Endothelial cell of umbilical vein (primary cell): ENCODE results near the gene L3MBTL3. TPM values are rescaled to one million over a fixed set of nuclear protein-coding genes. Genes with fewer than 3 reads are reported as not detected.
A peak's percentile ranks its signal among the peaks of the same experiment; 100 is the strongest.

ENCODE experiments used
- Bru-seq: library from RNA; stranded (reverse); fragments of 400-500 nt; gene quantifications from one replicate; lab custom pipeline; 2021; lab: Mats Ljungman, UMichigan
- BruChase-seq, 2 experiments: library from RNA; stranded (reverse); fragments of 400-500 nt; gene quantifications; one replicate each; lab custom pipeline; 2021; lab: Mats Ljungman, UMichigan
- BruUV-seq: library from RNA; stranded (reverse); fragments of 400-500 nt; replicated peaks from 2 replicates; lab custom pipeline; 2021; lab: Mats Ljungman, UMichigan
- CTCF ChIA-PET: fragments of 300-600, 350-600 bp; sonication (Branson Sonifier 250); formaldehyde crosslinking; loops from one replicate; lab custom pipeline; 2021; ENCODE audit warnings: antibody characterized with exemption, inconsistent platforms; lab: Charles Lee
- POLR2A ChIA-PET: fragments of 300-600, 350-600 bp; sonication (Branson Sonifier 250); formaldehyde crosslinking; loops from one replicate; lab custom pipeline; 2021; ENCODE audit warnings: antibody characterized with exemption, inconsistent platforms; lab: Charles Lee
- DNase-seq: peaks from one replicate; pipeline ENCODE4 v3.0.0-alpha.2; 2011; ENCODE audit warnings: low read depth, low spot score
- FAIRE-seq: peaks from 2 replicates; lab custom pipeline; 2011; peaks lifted over from hg19 to GRCh38; lab: Jason Lieb, UNC
- H2AFZ ChIP-seq: 2 replicates; pipeline ENCODE4 v1.6.0; 2012; ENCODE audit warnings: low read depth, low read length, control low read depth, inconsistent platforms
- H3K27ac ChIP-seq: 2 replicates; pipeline ENCODE4 v1.5.1; 2011; ENCODE audit warnings: low read depth, mild to moderate bottlenecking, control low read depth, low read length, moderate library complexity; ENCODE audit not compliant: insufficient read depth
- H3K27me3 ChIP-seq, 2 experiments: 2 replicates each; pipeline versions ENCODE4 v1.6.0 to v1.6.1; 2011; ENCODE audit warnings: low read length in 2 of 2, mixed read lengths in 1 of 2; ENCODE audit not compliant: control insufficient read depth in 2 of 2, insufficient read depth in 2 of 2
- H3K36me3 ChIP-seq, 2 experiments: 2 replicates in 1 of 2; 3 replicates in 1 of 2; pipeline ENCODE4 v1.5.1; 2011; ENCODE audit warnings: low read length in 2 of 2, mild to moderate bottlenecking in 1 of 2, moderate library complexity in 1 of 2; ENCODE audit not compliant: control insufficient read depth in 2 of 2, insufficient read depth in 2 of 2; ENCODE audit errors: extremely low read depth in 1 of 2
- H3K4me1 ChIP-seq: 3 replicates; pipeline ENCODE4 v1.5.1; 2011; ENCODE audit warnings: mild to moderate bottlenecking, low read length; ENCODE audit not compliant: control insufficient read depth, insufficient read depth; ENCODE audit errors: extremely low read depth
- H3K4me2 ChIP-seq: 2 replicates; pipeline ENCODE4 v1.6.1; 2011; ENCODE audit warnings: low read length, control low read depth, mixed read lengths; ENCODE audit not compliant: insufficient read depth
- H3K4me3 ChIP-seq, 3 experiments: fragments of 200-600 bp in 1 of 3; sonication (generic), shearing (Covaris generic) in 1 of 3; replicated peaks in 1 of 3; 2 replicates each; pipeline ENCODE4 v1.5.1; 2011 to 2016; ENCODE audit warnings: control low read depth in 3 of 3, low read length in 3 of 3, mild to moderate bottlenecking in 2 of 3, inconsistent platforms in 1 of 3, low read depth in 1 of 3, moderate library complexity in 1 of 3; ENCODE audit not compliant: insufficient read depth in 1 of 3
- H3K79me2 ChIP-seq: 2 replicates; pipeline ENCODE4 v1.6.0; 2012; ENCODE audit warnings: low read length, inconsistent platforms; ENCODE audit not compliant: control insufficient read depth, insufficient read depth
- H3K9ac ChIP-seq: replicated peaks from 2 replicates; pipeline ENCODE3; 2011; ENCODE audit warnings: low read length, control low read depth; ENCODE audit not compliant: insufficient read depth; ENCODE audit errors: extremely low read depth
- H3K9me1 ChIP-seq: replicated peaks from 3 replicates; pipeline ENCODE4 v1.6.0; 2011; ENCODE audit warnings: mild to moderate bottlenecking, low read length; ENCODE audit not compliant: control insufficient read depth, insufficient read depth; ENCODE audit errors: extremely low read depth
- H3K9me3 ChIP-seq: replicated peaks from 2 replicates; pipeline ENCODE4 v1.5.1; 2012; ENCODE audit warnings: low read length, inconsistent platforms; ENCODE audit not compliant: control insufficient read depth, insufficient read depth
- H4K20me1 ChIP-seq: replicated peaks from 2 replicates; pipeline ENCODE3; 2011; ENCODE audit warnings: mild to moderate bottlenecking, low read length; ENCODE audit not compliant: control insufficient read depth, insufficient read depth; ENCODE audit errors: extremely low read depth
- EZH2 ChIP-seq: IDR thresholded peaks from 2 replicates; pipeline ENCODE4 v1.6.1; 2012; ENCODE audit warnings: borderline replicate concordance, low read depth, mild to moderate bottlenecking, moderate library complexity, low read length, inconsistent platforms; ENCODE audit not compliant: severe bottlenecking
- FOS ChIP-seq: IDR thresholded peaks from 2 replicates; pipeline ENCODE4 v1.6.1; 2011; ENCODE audit warnings: mild to moderate bottlenecking, low read length, moderate library complexity, borderline replicate concordance; ENCODE audit not compliant: insufficient read depth
- GATA2 ChIP-seq: IDR thresholded peaks from 2 replicates; pipeline ENCODE4 v1.7.0; 2011; ENCODE audit warnings: low read depth, mild to moderate bottlenecking, moderate library complexity, mixed read lengths, low read length; ENCODE audit not compliant: insufficient read length, insufficient read depth
- JUN ChIP-seq: IDR thresholded peaks from 2 replicates; pipeline ENCODE4 v1.6.1; 2011; ENCODE audit warnings: borderline replicate concordance, low read depth; ENCODE audit not compliant: insufficient read length, insufficient read depth
- MYC ChIP-seq: IDR thresholded peaks from one replicate; pipeline ENCODE4 v1.6.1; 2011; ENCODE audit warnings: mild to moderate bottlenecking, low read depth, low read length
- POLR2A ChIP-seq: IDR thresholded peaks from 2 replicates; pipeline ENCODE4 v1.6.1; 2012; ENCODE audit warnings: low read depth, mild to moderate bottlenecking, control low read depth, low read length
- POLR2AphosphoS5 ChIP-seq: IDR thresholded peaks from 2 replicates; pipeline ENCODE4 v1.6.1; 2012; ENCODE audit warnings: low read depth, mild to moderate bottlenecking, control low read depth, low read length, moderate library complexity; ENCODE audit not compliant: insufficient read depth
- dilution Hi-C: fragments of 300-500 bp; cut with MboI; formaldehyde crosslinking; loops from one replicate; pipeline ENCODE4 v1.15.0; 2019; ENCODE audit warnings: low sequenced_read_pairs; ENCODE audit not compliant: extremely low pct_ligation_motif_present
- intact Hi-C: fragments of 100-400 bp; cut with micrococcal nuclease; formaldehyde crosslinking; loops from one replicate; pipeline ENCODE4 v1.10.0; 2022
- long read RNA-seq: library from polyadenylated mRNA; stranded (forward); transcript quantifications from one replicate; pipeline ENCODE4 v2.0.0, GENCODE V29; 2021
- polyA minus RNA-seq, 3 experiments: library from RNA; depleted of rRNA, polyadenylated mRNA; stranded (reverse); fragments of >200 nt; gene quantifications; 1 replicate in 1 of 3; 2 replicates in 2 of 3; pipeline ENCODE4 v1.2.3, GENCODE V29; 2011
- polyA plus RNA-seq, 4 experiments: library from polyadenylated mRNA; depleted of rRNA in 3 of 4; stranded (reverse) in 3 of 4; unstranded in 1 of 4; fragments of >200 nt; gene quantifications; 2 replicates each; pipeline versions ENCODE4 v1.2.1 to v1.2.3, GENCODE V29; 2011 to 2012; ENCODE audit warnings: missing spikeins in 1 of 4
- total RNA-seq: library from RNA; stranded (reverse); gene quantifications from 2 replicates; pipeline ENCODE4 v1.2.3, GENCODE V29; 2021
- TF ChIP-seq, protein P1 (sequence below): IDR thresholded peaks from 2 replicates; pipeline ENCODE4 v1.6.1; 2011; ENCODE audit not compliant: insufficient read depth, insufficient read length
- TF ChIP-seq, protein P2 (sequence below), 2 donors: IDR thresholded peaks; 1 replicate in 1 of 2; 2 replicates in 1 of 2; pipeline ENCODE4 v1.5.1; 2011; ENCODE audit warnings: low read length in 2 of 2, mild to moderate bottlenecking in 2 of 2, moderate library complexity in 2 of 2, control low read depth in 1 of 2, inconsistent platforms in 1 of 2, low read depth in 1 of 2; ENCODE audit not compliant: insufficient read depth in 1 of 2; ENCODE audit errors: extremely low read depth in 1 of 2

The L3MBTL3 gene
- 77.1 and 86.1 TPM in 2 replicates for total RNA-seq
- 17.0 and 26.5 TPM in 2 replicates for polyA plus RNA-seq
- polyA plus RNA-seq (2011; cell fraction: cytosol; rRNA removed), result 25.9 and 27.1 TPM in 2 replicates
- polyA plus RNA-seq (2011; cell fraction: nucleus; rRNA removed), result 70.4 and 91.2 TPM in 2 replicates
- 42.5 and 44.9 TPM in 2 replicates for polyA plus RNA-seq (2012)
- 63.5 and 70.3 TPM in 2 replicates for polyA minus RNA-seq
- 1.1 TPM for polyA minus RNA-seq (2011; cell fraction: cytosol; rRNA and poly(A)+ RNA removed)
- 98.3 and 114 TPM in 2 replicates for polyA minus RNA-seq (2011; cell fraction: nucleus; rRNA and poly(A)+ RNA removed)
- percentile 96 among the genes with signal in this experiment for Bru-seq, nascent RNA
- BruChase-seq, experiment 1, labeled RNA remaining after a 6-hour chase, result percentile 81 among the genes with signal in this experiment
- percentile 84 among the genes with signal in this experiment for BruChase-seq, experiment 2, labeled RNA remaining after a 2-hour chase
- long read RNA-seq, full-length matches to known transcripts, result 30 of 79 reads
- long read RNA-seq, partial matches to known transcripts, result 8 of 79 reads
- long read RNA-seq, other reads (novel, unspliced or antisense), result 41 of 79 reads

DNA sequence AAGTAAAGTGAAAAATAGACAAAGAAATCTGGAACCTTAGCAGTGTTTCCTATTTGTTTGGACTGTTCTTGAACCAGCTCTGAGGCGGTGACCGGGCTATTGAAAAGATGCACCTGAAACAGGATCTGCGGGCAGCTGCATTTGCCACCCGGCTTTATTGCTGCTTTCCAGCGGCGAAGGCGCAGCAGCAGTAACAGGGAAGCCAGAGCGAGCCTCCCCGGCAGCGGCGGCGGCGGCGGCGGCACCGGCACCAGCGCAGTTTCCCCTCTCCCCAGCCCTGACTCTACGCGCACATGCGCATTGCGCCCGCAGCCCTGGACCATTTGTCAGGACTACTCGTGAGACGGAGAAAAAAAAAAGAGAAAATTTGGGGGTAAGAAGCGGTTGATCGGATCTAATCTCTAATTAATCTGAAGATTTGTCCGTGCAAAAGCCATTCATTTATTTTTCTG lies at the start of gene L3MBTL3:
Gene L3MBTL3, plus strand, starts transcription at position 290 of the 452 bp plus-strand sequence. CDS start 24,119 bp downstream, outside the sequence.
- ChIA-PET POLR2A (interaction anchor here (0.7 kb wide), 1 partner anchor 374 kb away, joined by 3 read pairs; no protein-coding TSS in a partner anchor), CTCF (interaction anchor here (0.9 to 1.0 kb wide), 2 partner anchors 43 to 519 kb away, joined by 3 read pairs; no protein-coding TSS in a partner anchor)
- DNase-seq (peak; percentile 91), FAIRE-seq (peak; percentile 89)
- H4K20me1 ChIP-seq, result no peaks in the 10 kb centered on the region
- intact Hi-C loops (loop anchor here (1.0 kb wide), 1 partner anchor 10 kb away; no protein-coding TSS in a partner anchor), dilution Hi-C loops (no loop called here)
- no TSS peak for BruUV-seq
- H3K9me1 ChIP-seq, result no peaks in the 10 kb centered on the region
- peak within 1 kb of the TSS; percentile 87 to 97 (median 94) for H3K4me3 ChIP-seq
- peaks cover 38% of the 10 kb centered on the region for H3K79me2 ChIP-seq
- H3K4me2 ChIP-seq, result peak within 1 kb of the TSS; percentile 85
- peaks cover 17% of the 10 kb centered on the region for H3K4me1 ChIP-seq
- H3K27ac ChIP-seq, result peak within 1 kb of the TSS; percentile 94
- H2AFZ ChIP-seq, result peak within 1 kb of the TSS; percentile 90
- H3K27me3 ChIP-seq, result no peaks in the 10 kb centered on the region
- no peaks in the 10 kb centered on the region for H3K36me3 ChIP-seq
- peak within 1 kb of the TSS; percentile 99 for H3K9ac ChIP-seq
- no peak for TF ChIP-seq FOS
- TF ChIP-seq, protein P1, sequence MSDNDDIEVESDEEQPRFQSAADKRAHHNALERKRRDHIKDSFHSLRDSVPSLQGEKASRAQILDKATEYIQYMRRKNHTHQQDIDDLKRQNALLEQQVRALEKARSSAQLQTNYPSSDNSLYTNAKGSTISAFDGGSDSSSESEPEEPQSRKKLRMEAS, result no peak
- no peak for TF ChIP-seq POLR2A
- TF ChIP-seq EZH2, result no peak
- no peak for TF ChIP-seq JUN
- TF ChIP-seq POLR2AphosphoS5, result no peak
- no peak for TF ChIP-seq GATA2
- no peak for TF ChIP-seq MYC
- TF ChIP-seq, protein P2, sequence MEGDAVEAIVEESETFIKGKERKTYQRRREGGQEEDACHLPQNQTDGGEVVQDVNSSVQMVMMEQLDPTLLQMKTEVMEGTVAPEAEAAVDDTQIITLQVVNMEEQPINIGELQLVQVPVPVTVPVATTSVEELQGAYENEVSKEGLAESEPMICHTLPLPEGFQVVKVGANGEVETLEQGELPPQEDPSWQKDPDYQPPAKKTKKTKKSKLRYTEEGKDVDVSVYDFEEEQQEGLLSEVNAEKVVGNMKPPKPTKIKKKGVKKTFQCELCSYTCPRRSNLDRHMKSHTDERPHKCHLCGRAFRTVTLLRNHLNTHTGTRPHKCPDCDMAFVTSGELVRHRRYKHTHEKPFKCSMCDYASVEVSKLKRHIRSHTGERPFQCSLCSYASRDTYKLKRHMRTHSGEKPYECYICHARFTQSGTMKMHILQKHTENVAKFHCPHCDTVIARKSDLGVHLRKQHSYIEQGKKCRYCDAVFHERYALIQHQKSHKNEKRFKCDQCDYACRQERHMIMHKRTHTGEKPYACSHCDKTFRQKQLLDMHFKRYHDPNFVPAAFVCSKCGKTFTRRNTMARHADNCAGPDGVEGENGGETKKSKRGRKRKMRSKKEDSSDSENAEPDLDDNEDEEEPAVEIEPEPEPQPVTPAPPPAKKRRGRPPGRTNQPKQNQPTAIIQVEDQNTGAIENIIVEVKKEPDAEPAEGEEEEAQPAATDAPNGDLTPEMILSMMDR (IDR thresholded peaks at IDR 0.05; ENCODE audit: extremely low read depth in 1 of 2, insufficient read depth in 1 of 2, low read depth in 1 of 2, low read length in 2 of 2), result no peak
- no peaks in the 10 kb centered on the region for H3K9me3 ChIP-seq
